NCI-H345 (cell line): ENCODE measurements around the gene TSSK6.
"Not testable (repeated sequence)": the region's sequence is repeated elsewhere in the genome, so short reads cannot be mapped to it uniquely, and the experiment has no call there.

Source experiments
- DNase-seq: peaks from one replicate; lab custom pipeline; 2025; lab: John Stamatoyannopoulos, UW

The TSSK6 gene

DNA sequence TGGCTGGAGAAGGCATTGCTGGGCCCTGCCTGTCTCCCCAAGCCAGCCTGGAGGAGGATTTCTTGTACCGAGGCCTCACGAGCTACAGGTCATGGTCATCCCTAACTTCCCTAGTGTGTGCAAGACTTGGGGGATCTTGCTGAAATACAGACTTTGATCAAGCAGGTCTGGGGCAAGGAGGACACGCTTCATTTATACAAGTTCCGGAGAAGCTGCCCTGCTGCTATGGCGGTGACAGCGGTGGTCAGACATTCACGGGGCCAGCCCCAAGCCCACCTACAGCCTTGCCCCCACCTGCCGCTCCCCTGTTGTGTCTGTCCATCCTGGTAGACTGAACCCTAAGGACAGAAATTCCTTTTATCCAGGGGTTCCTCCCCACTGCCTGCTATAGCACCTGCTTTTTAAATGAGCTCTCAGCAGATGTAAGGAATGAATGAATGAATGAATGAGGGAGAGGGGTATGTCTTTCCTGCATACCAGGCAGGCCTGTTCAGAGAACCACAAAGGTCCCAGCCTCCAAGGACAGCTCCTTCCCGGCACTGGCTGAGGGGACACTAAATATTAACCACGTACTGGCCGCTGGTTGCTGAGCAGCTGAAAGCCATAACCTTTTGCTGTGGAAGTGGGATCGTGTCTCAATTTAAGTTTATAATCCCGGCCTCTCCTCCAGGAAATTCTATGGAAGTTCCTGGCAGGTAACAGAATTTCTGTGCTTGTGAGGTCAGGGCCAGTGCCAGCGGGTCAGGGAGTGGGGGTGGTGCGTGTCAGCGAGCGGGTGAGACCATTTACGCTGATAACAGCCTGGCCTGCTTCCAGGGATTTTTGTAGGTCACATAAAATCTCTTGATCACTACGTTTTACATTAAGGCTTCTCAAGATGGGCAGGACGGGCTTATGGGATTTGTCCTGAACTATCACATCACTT is 27.1 kb downstream of the TSSK6 start:
- DNase-seq: no peak

- DNase-seq: no peak
These were observed 28.0 kb downstream of the TSSK6 start for GRCh38 chr19:19487077-19487949.

- DNase-seq: no peak
These were observed 28.8 kb downstream of the TSSK6 start for GRCh38 chr19:19486343-19487076.

DNA sequence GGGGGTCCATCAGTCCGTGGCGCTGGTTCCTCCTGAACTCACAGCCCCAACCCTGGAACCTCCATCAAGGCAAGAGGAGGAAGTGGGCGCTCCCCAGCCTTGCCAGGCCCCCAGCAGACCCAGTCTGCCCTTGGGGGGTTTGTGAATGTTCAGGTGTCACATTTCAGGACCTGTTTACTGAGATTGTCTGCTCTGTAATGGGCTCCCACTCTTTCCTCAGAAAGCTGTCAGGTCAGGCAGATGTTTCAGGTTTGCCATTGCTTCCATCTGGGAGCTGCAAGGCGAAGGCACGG is 29.4 kb downstream of the TSSK6 start:
- DNase-seq: no peak

DNA sequence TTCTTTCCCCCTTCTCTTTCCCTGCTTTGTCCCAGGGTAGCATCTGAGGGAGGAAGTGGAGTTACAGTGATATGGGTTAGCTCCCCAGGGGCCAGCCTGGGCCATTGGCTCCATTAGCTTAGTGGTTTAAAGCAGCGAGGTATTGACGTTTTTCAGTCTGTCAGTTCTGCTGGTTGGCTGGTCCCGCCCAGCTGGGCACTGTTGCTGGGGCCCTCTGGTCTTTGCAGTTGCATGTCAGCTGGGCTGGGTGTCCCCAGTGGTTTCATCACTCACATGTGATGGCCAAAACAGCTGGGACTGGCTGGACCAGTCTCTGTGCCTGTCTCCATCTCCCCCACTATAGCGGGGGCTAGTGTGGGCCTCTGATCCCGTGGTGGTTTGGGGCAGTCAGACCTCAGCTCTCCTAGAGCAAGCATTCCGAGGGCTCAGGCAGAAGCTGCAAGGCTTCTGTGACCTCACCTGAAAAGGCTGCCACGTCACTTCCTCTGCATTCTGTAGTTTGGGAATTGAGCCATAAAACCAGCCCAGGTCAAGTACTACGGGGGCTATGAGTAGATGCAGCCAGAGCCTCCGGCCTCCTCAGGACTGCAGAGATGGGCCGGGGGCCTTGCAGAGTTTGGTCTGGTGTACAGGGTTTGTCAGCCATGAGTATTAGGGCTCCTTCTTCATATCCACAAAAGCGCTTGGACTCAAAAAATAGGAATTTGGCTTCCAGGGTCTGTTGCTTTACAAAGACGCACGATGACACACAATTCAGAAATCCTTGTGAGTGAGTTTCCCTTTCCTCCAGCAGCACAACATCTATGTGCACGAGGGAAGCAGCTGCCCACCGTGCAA is 30.0 kb downstream of the TSSK6 start:
- DNase-seq: no peak

- DNase-seq: no peak
These were observed 32.3 kb downstream of the TSSK6 start for GRCh38 chr19:19482809-19483596.

DNA sequence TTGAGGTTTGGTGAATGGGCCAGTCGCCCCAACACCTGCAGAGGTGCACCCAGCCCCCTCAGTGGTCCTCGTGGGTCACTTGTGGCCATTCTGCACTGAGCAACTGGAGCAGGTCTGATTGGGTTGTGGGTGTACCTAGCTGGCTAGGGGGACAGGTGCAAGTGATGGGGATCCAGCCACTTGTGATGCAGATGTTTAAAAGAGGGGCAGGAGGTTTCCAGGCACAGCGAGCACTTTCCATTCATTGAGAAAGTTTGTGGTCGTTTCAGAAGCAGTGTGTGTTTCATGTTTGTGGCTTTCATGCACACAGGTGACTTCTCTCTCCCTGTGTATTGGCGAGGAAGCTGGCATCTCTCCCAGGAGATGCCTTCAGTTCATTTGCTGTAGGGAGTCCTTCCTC is 34.7 kb downstream of the TSSK6 start:
- no peak for DNase-seq

- no peak for DNase-seq
These were observed 37.5 kb downstream of the TSSK6 start for GRCh38 chr19:19477705-19478383.

- no peak for DNase-seq
These were observed 39.2 kb downstream of the TSSK6 start for GRCh38 chr19:19475849-19476828.

DNA sequence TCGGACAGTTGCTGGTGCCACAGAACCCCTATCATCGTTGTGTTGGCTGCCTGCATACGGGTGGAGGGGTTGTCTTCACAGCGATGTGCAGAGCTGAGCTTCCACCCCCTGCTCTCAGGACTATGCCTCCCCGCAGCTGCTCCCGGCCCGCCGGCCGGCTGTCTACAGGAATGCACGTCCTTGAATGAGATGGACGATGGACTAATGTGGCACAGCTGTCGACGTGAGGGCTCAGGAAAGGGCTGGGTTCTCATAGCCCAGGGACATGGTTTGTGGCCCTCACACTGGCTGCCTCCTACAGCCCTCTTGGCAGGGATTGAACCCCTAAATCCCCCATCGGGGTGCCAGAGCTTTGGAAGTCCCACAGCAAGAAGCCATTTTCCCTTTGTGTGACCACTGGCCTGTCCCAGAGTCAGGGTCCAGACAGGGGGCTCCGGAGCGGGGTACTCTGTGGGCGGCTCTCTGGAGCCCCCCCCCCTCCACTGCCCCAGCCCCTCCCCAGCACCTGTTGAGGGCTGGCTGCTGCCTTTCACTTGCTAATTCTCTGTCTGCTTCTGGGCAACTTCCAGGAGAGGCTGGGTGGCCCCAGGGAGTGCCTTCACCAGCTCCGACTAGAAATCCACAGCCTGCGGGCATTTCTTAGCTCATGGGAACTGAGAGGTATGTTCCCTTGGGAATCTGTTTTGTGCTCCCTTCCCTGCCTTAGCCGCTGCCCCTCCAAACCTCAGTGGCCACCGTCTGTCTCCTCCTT is 40.2 kb downstream of the TSSK6 start:
- DNase-seq: no peak

- not testable (repeated sequence) for DNase-seq
These were observed 43.2 kb downstream of the TSSK6 start for GRCh38 chr19:19472106-19472505.

DNA sequence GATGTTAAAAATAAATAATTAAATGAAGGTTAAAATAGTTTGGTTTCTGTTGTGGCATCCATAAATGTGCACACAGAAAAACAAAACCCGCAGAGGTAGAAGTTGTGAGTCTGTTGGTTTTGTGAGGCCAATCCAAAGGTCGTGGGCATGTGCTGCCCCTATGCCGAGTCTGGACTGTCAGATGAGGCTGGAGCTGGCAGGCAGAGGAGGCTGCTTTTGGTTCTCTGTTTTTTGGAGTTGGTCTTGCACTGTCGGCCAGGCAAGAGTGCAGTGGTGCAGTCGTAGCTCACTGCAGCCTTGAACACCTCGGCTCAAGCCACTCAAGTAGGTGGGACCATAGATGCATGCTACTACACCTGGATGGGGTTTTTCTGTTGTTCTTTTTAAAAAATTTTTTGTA is 43.7 kb downstream of the TSSK6 start:
- no peak for DNase-seq

DNA sequence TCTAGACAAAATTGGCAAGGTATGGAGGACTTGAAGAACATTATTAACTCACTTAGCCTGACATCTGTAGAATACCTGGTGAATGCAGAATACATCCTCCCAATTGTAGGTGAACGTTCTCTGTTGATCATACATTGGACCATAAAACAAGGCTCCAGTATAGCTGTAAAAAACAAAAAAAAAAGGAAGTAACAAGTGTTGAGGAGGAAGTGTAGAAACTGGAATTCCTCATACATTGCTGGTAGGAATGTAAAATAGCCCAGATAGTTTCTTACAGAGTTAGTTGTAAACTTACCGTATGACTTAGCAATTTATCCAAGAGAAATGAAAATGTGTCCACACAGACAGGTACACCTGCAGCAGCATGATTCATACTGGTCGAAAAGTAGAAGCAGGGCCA is 44.8 kb downstream of the TSSK6 start:
- DNase-seq: no peak

DNA sequence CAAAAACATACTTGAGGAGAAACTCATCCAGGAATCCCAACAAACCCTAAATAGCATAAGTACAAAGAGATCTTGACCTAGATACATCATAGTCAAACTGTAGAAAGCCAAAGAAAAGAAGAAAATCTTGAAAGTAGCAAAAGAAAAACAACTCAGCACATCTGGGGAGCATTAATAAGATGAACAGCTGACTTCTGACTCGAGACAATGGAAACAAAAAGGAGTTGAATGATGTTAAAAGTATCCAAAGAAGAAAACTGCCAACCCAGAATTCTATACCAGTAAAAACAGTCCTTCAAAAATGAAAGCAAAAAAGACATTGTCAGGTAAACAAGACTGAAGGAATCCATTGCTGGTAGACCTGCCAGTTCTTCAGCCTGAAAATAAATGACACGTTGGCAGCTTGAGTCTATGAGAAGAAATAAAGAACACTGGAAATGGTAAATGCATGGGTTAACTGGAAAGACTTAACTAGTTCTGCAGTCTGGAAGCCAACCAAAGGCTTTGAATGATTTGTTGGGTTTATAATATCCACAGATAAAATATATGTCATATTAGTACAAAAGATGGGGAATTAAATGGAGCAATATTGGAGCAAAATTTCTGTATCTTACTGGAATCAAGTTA is 46.8 kb downstream of the TSSK6 start:
- DNase-seq: no peak

DNA sequence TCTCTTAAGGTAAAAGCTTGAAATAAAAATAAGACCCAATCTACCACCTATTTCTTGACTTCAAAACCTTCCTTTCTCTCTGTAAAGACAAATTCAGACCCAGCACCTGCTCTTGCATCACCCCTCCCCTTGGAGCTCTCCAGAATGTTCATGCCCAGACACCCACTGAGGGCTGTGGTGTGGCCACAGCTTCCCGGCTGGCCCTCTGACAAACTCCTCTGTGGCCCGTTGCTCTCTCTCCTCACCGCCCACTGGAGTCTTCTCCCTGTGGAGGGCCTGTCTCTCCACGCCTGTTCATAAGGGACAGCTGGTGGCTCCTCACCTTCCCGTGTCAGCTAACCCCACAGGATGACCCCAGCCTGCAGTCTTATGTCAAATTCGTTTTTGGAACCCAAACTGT is 49.1 kb downstream of the TSSK6 start:
- no peak for DNase-seq

GRCh38 chr19:19465436-19466070 is 49.8 kb downstream of the TSSK6 start:
- no peak for DNase-seq
